ENCODE data around the gene TBXT. TPM values are rescaled to one million over a fixed set of nuclear protein-coding genes. Genes with fewer than 3 reads are reported as not detected.

The TBXT gene
- total RNA-seq, 1 donor from 2014 or later: not detected

- DNase-seq: peak; percentile 38
Observed at GRCh38 chr6:166112580-166112979, 55.1 kb downstream of the TBXT start.

- no peak for DNase-seq
Observed at GRCh38 chr6:166109608-166110007, 58.0 kb downstream of the TBXT start.

Small RNAs within 50 kb of the gene (small RNA-seq; reads per million reads assigned to genes)
- not detected for gene RNU6-153P (ENCODE audit: low replicate concordance)

Other genes with a start within 250 kb of the TBXT start
- 0.10 TPM for gene PRR18, start 140.5 kb upstream of the TBXT start, total RNA-seq
- 30.5 TPM for gene SFT2D1, start 174.7 kb upstream of the TBXT start, total RNA-seq
- 109 TPM for gene MPC1, start 215.1 kb upstream of the TBXT start, total RNA-seq